ENCODE results near the gene STK11.

STK11 gene

DNA sequence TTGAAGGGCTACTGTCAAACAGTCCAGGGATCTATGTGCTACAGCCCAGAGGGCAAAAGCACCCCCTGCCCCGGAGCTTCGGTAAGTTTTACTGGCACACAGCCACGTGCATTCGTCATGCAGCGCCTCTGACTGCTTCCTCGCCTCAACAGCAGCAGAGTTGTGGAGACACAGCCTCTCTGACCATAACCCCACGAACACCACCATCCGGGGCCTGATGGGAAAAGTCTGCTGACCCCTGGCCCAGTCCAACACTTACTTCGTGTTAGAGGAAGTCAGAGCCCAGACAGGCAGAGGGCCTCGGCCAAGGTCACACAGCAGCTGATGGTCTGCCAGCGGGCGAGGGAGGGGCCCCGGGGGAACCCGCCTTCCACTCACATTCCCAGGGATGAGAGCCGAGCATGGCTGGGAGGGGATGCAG, 27.1 kb downstream of the STK11 start:
- TF ChIP-seq, protein P1, sequence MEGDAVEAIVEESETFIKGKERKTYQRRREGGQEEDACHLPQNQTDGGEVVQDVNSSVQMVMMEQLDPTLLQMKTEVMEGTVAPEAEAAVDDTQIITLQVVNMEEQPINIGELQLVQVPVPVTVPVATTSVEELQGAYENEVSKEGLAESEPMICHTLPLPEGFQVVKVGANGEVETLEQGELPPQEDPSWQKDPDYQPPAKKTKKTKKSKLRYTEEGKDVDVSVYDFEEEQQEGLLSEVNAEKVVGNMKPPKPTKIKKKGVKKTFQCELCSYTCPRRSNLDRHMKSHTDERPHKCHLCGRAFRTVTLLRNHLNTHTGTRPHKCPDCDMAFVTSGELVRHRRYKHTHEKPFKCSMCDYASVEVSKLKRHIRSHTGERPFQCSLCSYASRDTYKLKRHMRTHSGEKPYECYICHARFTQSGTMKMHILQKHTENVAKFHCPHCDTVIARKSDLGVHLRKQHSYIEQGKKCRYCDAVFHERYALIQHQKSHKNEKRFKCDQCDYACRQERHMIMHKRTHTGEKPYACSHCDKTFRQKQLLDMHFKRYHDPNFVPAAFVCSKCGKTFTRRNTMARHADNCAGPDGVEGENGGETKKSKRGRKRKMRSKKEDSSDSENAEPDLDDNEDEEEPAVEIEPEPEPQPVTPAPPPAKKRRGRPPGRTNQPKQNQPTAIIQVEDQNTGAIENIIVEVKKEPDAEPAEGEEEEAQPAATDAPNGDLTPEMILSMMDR (conservative IDR thresholded peaks at IDR 0.05; ENCODE audit: low read depth, low read length), result no peak
- peak; percentile 75 for DNase-seq (ENCODE audit: low read depth)
- no peak overlapping the region for H3K4me3 ChIP-seq (ENCODE audit: low read depth, low read length)

DNA sequence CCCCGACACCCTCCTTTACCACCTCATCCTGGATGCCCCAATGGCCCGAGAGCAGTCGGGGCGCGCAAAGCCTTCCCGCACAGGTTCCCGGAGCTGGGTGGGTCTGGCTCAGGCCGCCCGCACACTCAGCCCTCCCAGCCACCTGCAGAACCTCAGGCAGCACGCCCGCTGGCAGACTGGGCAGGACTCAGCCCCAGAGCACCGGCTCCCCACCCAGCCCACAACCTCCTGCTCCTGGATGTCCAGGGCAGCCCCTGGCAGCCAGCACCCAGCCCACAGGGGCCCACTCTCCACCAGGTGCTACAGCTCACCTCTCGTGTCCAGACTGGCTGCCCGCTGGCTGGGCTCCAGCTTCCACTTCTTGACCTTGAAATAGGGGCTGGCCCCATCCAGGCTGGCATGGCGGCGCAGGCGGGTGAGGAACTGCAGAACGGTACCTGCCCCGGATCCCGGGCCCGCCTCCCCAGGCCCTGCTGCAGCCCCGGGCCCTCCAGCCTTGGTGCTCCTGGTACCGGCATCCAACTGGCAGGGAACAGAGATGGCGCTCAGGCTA, 27.6 kb downstream of the STK11 start:
- H3K4me3 ChIP-seq (ENCODE audit: low read depth, low read length), result no peak overlapping the region
- DNase-seq (ENCODE audit: low read depth), result no peak
- TF ChIP-seq, protein P1 (conservative IDR thresholded peaks at IDR 0.05; ENCODE audit: low read depth, low read length), result no peak

DNA sequence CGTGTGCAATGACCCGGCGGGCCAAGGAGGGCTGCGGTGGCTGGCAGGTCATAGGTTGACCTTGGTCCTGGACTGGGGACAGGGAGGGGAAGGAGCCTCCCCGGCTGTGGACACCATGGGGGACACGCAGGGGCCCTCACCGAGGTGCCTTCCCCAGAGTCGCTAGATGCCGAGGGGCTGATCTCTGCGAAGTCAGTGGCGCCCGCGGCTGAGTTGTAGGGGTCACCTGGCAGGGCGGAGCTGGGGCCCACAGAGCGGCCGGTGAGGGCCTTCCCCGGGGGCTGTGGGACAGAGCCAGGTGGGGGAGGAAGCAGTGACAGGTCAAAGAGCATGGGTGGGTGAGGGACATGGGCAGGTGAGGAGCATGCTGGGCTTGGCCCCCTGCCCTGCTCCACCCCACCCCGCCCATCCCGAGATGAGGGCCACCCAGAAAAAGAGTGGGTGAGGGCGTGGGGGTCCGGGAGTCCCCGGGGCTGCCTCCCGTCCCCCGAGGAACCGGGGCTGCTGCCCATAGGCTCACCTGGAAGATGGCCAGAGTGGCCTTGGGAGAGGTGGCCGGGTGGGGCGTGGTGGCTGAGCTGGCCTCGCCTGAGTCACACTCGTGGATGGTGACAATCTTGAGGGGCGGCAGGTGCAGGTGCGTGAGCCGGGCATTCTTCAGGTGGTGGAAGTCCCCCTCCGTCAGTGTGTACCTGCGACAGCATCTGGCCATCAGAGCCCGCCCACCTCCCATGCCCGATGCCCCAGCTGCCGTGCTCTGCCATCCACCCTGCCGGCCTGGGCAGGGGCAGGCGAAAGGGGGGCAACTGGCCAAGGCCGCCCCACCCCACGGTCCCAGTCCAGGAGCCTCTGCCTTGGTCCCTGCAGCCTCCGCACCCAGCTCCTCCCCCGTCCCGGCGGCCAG, 28.7 kb downstream of the STK11 start:
- no peak overlapping the region for H3K4me3 ChIP-seq (ENCODE audit: low read depth, low read length)
- no peak for DNase-seq (ENCODE audit: low read depth)
- TF ChIP-seq, protein P1 (conservative IDR thresholded peaks at IDR 0.05; ENCODE audit: low read depth, low read length), result no peak

DNA sequence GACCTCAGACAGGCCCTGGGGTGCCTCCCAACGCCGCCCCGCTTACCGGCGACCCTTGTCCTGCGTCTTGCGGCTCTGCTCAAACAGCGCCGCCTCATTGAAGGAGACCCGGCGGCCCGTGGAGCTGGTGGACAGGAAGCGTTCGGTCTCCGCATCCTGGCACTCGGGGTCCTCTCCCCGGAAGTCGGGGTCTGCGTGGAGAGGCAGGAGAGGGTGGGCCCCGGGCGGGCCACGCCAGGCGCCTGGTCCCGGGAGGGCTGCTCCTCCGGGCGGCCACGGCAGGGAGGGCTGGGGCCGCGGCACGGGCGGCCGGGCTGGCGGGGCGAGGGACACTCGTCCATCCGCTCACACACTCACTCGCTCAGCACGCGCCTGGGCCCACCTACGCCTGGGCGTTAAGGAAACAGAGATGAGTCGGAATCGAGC, 29.4 kb downstream of the STK11 start:
- TF ChIP-seq, protein P1 (conservative IDR thresholded peaks at IDR 0.05; ENCODE audit: low read depth, low read length), result no peak
- DNase-seq (ENCODE audit: low read depth), result no peak
- no peak overlapping the region for H3K4me3 ChIP-seq (ENCODE audit: low read depth, low read length)

DNA sequence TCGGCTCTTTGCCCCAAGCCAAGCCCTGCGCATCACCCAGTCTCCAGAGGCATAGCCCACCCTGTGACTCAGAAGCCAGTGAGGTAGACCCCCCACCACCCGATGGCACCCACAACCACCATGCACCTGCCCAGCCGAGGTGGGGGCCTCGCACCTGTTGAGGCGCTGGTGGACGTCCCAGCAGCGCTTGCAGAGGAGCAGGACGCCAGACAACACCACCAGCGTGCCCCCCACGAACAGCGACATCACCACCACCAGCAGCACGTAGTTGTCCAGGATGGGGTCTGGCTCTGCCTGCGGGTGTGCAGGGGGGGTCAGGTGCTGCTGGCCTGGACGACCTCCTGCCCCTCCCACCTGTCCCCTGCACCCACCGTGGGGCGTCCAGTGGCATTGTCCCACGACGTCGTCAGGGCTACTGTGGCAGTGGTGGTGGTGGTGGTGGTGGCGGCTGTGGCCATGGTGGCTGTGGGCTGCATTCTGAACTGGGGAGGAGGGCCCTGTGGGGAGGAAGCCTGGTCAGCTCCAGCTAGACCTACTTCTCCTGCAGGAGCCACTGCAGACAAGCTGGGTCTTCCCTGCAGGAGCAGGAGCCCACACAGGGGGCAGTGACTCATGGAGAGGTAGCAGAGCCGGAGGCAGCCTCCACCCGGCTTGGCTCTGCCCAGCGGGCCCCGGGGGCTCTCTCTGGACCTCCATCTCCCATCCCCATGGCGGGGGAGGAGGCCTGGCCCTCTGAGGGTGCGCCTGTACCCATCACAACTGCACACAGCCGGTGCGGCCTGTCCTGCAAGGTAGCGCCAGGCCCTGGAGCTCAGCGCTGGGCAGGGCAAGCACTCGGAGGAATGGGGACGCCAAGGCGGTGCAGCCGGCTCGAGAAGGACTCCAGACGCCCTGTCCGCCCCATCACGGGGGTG, 30.3 kb downstream of the STK11 start:
- peak overlapping the region; percentile 49 for H3K4me3 ChIP-seq (ENCODE audit: low read depth, low read length)
- TF ChIP-seq, protein P1 (conservative IDR thresholded peaks at IDR 0.05; ENCODE audit: low read depth, low read length), result no peak
- DNase-seq (ENCODE audit: low read depth), result peak; percentile 61

DNA sequence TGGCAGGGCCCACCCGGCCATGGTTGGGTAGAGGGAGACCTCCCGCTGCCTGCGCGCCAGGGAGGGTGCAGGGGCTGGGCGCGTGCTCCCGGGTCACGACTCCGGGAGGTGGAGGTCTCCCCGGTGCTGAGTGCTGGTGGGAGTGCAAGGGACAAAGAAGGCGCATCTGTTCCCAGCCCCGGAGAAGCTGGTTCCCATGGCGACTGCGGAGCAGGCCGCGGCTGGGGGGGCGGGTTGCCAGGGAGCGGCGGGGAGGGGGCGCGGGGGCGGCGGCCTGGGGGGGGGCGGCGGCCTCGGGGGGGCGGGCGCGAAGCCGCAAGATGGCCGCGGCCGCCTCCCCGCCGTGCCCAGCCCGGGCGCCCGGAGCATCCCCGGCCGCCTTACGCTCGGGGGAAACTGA, 31.0 kb downstream of the STK11 start:
- DNase-seq (ENCODE audit: low read depth), result no peak
- TF ChIP-seq, protein P1 (conservative IDR thresholded peaks at IDR 0.05; ENCODE audit: low read depth, low read length), result no peak
- peak overlapping the region; percentile 70 for H3K4me3 ChIP-seq (ENCODE audit: low read depth, low read length)
